ENCODE measurements around the gene ITPR2.

DNA sequence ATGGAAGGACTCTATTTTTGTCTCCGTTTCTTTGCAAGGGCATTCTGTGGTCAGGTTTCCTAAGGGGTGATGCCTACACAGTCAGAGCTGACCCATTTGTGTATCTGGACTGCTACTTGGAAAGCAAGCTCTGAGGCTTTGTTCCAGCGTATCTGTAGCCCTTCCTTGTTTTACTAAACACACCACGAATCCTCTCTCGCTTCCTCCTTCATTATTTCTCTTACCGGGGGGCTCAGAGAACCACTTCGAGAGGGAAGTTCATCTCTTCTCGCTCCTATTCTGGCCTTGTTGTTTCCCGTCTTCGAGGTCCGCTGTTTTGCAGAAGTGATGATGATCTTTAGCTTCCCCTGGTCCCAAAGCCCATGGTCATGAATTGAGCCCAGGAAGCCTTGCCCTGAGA, 472.9 kb downstream of the ITPR2 start:
- TF ChIP-seq EZH2 (IDR thresholded peaks at IDR 0.05; ENCODE audit: low read depth, low read length, severe bottlenecking) = no peak
- TF ChIP-seq, protein P1, sequence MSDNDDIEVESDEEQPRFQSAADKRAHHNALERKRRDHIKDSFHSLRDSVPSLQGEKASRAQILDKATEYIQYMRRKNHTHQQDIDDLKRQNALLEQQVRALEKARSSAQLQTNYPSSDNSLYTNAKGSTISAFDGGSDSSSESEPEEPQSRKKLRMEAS (IDR thresholded peaks at IDR 0.05) = no peak
